Caco-2 (cell line): Measurements from ENCODE around the gene DCDC2B. TPM values are rescaled to one million over a fixed set of nuclear protein-coding genes. Genes with fewer than 3 reads are reported as not detected.

Experiments
- BruUV-seq: library from RNA; stranded (reverse); fragments of 400-500 nt; replicated peaks from 2 replicates; lab custom pipeline; 2021; lab: Mats Ljungman, UMichigan
- CTCF ChIA-PET: fragments of 300-600 bp; sonication (Branson Sonifier 250); formaldehyde crosslinking; loops from one replicate; lab custom pipeline; 2022; ENCODE audit warnings: antibody characterized with exemption; lab: Charles Lee
- POLR2A ChIA-PET: fragments of 300-600 bp; sonication (Branson Sonifier 250); formaldehyde crosslinking; loops from one replicate; lab custom pipeline; 2022; ENCODE audit warnings: antibody characterized with exemption; lab: Charles Lee
- DNase-seq, 2 experiments: peaks; one replicate each; pipeline versions ENCODE4 v3.0.0 to v3.0.0-alpha.2; 2020 to 2022
- H3K27me3 ChIP-seq: replicated peaks from 2 replicates; pipeline ENCODE4 v1.6.0; 2011; ENCODE audit warnings: low read length; ENCODE audit not compliant: control insufficient read depth, insufficient read depth
- H3K36me3 ChIP-seq: 2 replicates; pipeline ENCODE4 v1.5.1; 2011; ENCODE audit warnings: low read length; ENCODE audit not compliant: control insufficient read depth, insufficient read depth
- H3K4me1 ChIP-seq: fragments of 250-450 bp; sonication (Bioruptor Pico); 2 replicates; pipeline ENCODE4 v1.5.1; 2020; ENCODE audit warnings: mild to moderate bottlenecking
- H3K4me3 ChIP-seq: 2 replicates; pipeline ENCODE4 v1.5.1; 2011; ENCODE audit warnings: low read depth, mild to moderate bottlenecking, control low read depth, low read length
- H3K9me3 ChIP-seq: fragments of 250-450 bp; sonication (Bioruptor Pico); 2 replicates; pipeline ENCODE4 v1.5.1; 2020; ENCODE audit warnings: mild to moderate bottlenecking, moderate library complexity
- H3K27ac Mint-ChIP-seq: one replicate; pipeline ENCODE4 v1.8.0; 2022; ENCODE audit warnings: mixed read lengths; ENCODE audit not compliant: unreplicated experiment
- H3K27me3 Mint-ChIP-seq: one replicate; pipeline ENCODE4 v1.8.0; 2022; ENCODE audit warnings: mixed read lengths; ENCODE audit not compliant: insufficient read depth, unreplicated experiment
- H3K36me3 Mint-ChIP-seq: one replicate; pipeline ENCODE4 v1.8.0; 2022; ENCODE audit warnings: mild to moderate bottlenecking, mixed read lengths; ENCODE audit not compliant: insufficient read depth, unreplicated experiment
- H3K4me1 Mint-ChIP-seq: one replicate; pipeline ENCODE4 v1.8.0; 2022; ENCODE audit warnings: low read depth, mixed read lengths; ENCODE audit not compliant: unreplicated experiment
- H3K4me3 Mint-ChIP-seq: one replicate; pipeline ENCODE4 v1.8.0; 2022; ENCODE audit warnings: mild to moderate bottlenecking, moderate library complexity, mixed read lengths; ENCODE audit not compliant: unreplicated experiment
- H3K9me3 Mint-ChIP-seq: one replicate; pipeline ENCODE4 v1.8.0; 2022; ENCODE audit warnings: mixed read lengths; ENCODE audit not compliant: unreplicated experiment
- intact Hi-C: fragments of 100-400 bp; cut with micrococcal nuclease; formaldehyde crosslinking; loops from one replicate; pipeline ENCODE4 v1.10.0; 2022; ENCODE audit not compliant: unreplicated experiment
- total RNA-seq: library from RNA; stranded (reverse); gene quantifications from 2 replicates; pipeline ENCODE4 v1.2.3, GENCODE V29; 2022
- TF ChIP-seq, protein P1 (sequence below), 2 experiments: fragments of 200-600 bp in 1 of 2; IDR thresholded peaks; 1 replicate in 1 of 2; 2 replicates in 1 of 2; pipeline versions ENCODE4 v1.5.1 to v1.8.0; 2011 to 2022; ENCODE audit warnings: antibody characterized with exemption in 1 of 2, control low read depth in 1 of 2, inconsistent platforms in 1 of 2, low read depth in 1 of 2, low read length in 1 of 2, mild to moderate bottlenecking in 1 of 2, moderate library complexity in 1 of 2; ENCODE audit not compliant: insufficient read depth in 1 of 2, severe bottlenecking in 1 of 2, unreplicated experiment in 1 of 2

The DCDC2B gene
- total RNA-seq, 1 experiment from 2014 or later, result not detected

DNA sequence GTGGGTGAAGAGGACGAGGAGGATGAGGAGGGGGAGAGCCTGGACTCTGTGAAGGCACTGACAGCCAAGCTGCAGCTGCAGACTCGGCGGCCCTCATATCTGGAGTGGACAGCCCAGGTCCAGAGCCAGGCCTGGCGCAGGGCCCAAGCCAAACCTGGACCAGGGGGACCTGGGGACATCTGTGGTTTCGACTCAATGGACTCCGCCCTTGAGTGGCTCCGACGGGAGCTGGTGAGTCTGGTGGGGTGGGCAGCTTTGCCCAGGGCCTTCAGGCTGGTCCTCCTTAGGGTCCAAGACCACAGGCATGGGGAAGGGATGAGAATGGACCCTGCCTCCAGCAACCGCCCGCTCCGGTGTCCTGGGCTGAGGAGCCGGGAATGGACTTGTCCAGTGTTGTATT, 38.6 kb downstream of the DCDC2B start:
- ChIA-PET CTCF (no interaction called here), POLR2A (no interaction called here)
- H3K36me3 Mint-ChIP-seq, result no peaks in the 10 kb centered on the region
- H3K36me3 ChIP-seq, result no peaks in the 10 kb centered on the region
- no peaks in the 10 kb centered on the region for H3K4me1 Mint-ChIP-seq
- TF ChIP-seq, protein P1, sequence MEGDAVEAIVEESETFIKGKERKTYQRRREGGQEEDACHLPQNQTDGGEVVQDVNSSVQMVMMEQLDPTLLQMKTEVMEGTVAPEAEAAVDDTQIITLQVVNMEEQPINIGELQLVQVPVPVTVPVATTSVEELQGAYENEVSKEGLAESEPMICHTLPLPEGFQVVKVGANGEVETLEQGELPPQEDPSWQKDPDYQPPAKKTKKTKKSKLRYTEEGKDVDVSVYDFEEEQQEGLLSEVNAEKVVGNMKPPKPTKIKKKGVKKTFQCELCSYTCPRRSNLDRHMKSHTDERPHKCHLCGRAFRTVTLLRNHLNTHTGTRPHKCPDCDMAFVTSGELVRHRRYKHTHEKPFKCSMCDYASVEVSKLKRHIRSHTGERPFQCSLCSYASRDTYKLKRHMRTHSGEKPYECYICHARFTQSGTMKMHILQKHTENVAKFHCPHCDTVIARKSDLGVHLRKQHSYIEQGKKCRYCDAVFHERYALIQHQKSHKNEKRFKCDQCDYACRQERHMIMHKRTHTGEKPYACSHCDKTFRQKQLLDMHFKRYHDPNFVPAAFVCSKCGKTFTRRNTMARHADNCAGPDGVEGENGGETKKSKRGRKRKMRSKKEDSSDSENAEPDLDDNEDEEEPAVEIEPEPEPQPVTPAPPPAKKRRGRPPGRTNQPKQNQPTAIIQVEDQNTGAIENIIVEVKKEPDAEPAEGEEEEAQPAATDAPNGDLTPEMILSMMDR (IDR thresholded peaks at IDR 0.05; ENCODE audit: insufficient read depth in 1 of 2, low read depth in 1 of 2, low read length in 1 of 2, severe bottlenecking in 1 of 2, unreplicated experiment in 1 of 2), result no peak
- H3K27me3 ChIP-seq, result no peaks in the 10 kb centered on the region
- intact Hi-C loops, result no loop called here
- no peak overlapping the region for H3K4me3 Mint-ChIP-seq
- no TSS peak for BruUV-seq
- no peaks in the 10 kb centered on the region for H3K4me1 ChIP-seq
- H3K4me3 ChIP-seq, result no peak overlapping the region
- no peak overlapping the region for H3K27ac Mint-ChIP-seq
- no peak for DNase-seq
- H3K9me3 ChIP-seq, result no peaks in the 10 kb centered on the region
- no peaks in the 10 kb centered on the region for H3K9me3 Mint-ChIP-seq
- no peaks in the 10 kb centered on the region for H3K27me3 Mint-ChIP-seq

DNA sequence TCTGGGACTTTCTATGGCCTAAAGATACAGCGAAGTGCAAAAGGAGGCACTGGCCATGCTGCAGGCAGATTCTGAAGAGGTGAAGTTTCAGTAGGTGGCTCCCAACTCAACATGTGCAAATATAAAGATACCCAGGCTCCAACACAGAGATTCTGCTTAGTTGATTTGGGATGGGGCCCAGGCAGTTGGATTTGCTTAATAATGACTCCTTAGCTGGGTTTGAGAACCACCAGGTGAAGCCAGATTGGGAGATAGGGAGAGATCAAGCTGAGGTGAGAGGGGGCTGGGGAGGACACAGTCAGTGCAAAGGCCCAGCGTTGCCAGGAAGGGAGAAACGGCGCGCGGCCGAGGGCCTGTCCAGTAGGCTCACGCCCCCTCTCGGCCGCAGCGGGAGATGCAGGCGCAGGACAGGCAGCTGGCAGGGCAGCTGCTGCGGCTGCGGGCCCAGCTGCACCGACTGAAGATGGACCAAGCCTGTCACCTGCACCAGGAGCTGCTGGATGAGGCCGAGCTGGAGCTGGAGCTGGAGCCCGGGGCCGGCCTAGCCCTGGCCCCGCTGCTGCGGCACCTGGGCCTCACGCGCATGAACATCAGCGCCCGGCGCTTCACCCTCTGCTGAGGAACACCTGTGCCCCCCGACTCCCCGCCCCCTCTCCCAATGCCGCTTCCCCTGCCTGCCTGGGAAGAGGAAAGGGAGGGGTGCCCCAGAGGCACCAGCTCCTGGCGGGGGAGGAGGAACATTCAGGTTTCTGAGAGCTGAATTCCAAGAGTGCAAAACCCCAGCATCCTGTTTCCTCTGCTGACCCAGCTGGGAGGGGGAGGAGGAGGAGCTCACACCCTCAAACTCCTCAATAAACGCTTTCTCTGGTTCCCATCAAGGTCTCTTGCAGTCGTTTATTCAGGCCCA, 39.3 kb downstream of the DCDC2B start:
- Histone ChIP-seq H3K9me3 (no peaks in the 10 kb centered on the region), H3K36me3 (no peaks in the 10 kb centered on the region), H3K4me3 (no peak overlapping the region), H3K4me1 (no peaks in the 10 kb centered on the region), H3K27me3 (no peaks in the 10 kb centered on the region)
- Mint-ChIP-seq H3K4me3 (no peak overlapping the region), H3K27me3 (no peaks in the 10 kb centered on the region), H3K27ac (no peak overlapping the region), H3K36me3 (no peaks in the 10 kb centered on the region), H3K4me1 (no peaks in the 10 kb centered on the region), H3K9me3 (no peaks in the 10 kb centered on the region)
- TF ChIP-seq, protein P1 (IDR thresholded peaks at IDR 0.05; ENCODE audit: insufficient read depth in 1 of 2, low read depth in 1 of 2, low read length in 1 of 2, severe bottlenecking in 1 of 2, unreplicated experiment in 1 of 2), result peak; percentile 23 to 25
- POLR2A ChIA-PET, result interaction anchor here (0.6 kb wide), 1 partner anchor 9 kb away, joined by 3 read pairs; no protein-coding TSS in a partner anchor
- DNase-seq, result peak; percentile 47 to 48
- CTCF ChIA-PET, result no interaction called here
- intact Hi-C loops, result no loop called here
- BruUV-seq, result no TSS peak

DNA sequence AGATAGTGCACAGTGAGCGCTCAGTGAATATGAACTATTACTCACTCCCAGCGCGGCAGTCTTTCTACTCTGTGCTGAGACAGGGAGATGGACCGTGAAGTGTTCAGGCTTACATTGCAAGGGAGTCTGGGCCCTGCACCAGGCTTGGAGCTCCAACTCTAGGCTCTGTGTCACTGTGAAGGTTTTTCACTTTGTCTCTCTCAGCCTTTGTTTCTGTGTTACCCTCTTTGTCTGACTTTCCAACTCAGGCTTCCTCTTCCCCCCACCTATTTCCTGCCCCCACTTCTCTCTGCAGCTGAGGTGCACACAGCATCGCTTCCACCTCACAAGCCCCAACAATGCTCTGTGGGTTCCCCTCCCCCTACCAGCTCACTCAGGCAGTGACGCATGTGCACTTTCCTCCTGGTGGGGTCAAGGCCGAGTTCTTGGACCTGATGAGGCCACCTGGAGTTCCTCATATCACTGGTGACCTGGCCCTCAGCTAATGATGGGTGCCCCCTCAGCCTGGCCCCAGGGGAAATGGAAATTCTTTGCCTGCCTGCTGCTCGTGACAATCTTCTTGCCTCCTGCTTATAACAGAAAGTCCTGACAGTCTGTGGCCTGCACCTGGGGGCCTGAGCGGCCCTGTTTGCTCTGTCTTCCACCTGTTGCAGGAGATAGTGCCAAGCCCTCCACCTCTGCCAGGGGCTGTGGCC, 41.1 kb downstream of the DCDC2B start:
- ChIA-PET POLR2A (interaction anchor here (0.5 kb wide), 1 partner anchor 30 kb away, joined by 6 read pairs; no protein-coding TSS in a partner anchor), CTCF (no interaction called here)
- Histone ChIP-seq H3K4me1 (no peaks in the 10 kb centered on the region), H3K36me3 (no peaks in the 10 kb centered on the region), H3K27me3 (no peaks in the 10 kb centered on the region), H3K4me3 (no peak overlapping the region), H3K9me3 (no peaks in the 10 kb centered on the region)
- intact Hi-C loops, result no loop called here
- Mint-ChIP-seq H3K36me3 (no peaks in the 10 kb centered on the region), H3K4me3 (no peak overlapping the region), H3K27me3 (no peaks in the 10 kb centered on the region), H3K27ac (no peak overlapping the region), H3K9me3 (no peaks in the 10 kb centered on the region), H3K4me1 (no peaks in the 10 kb centered on the region)
- no peak for DNase-seq
- BruUV-seq, result no TSS peak
- TF ChIP-seq, protein P1 (IDR thresholded peaks at IDR 0.05; ENCODE audit: insufficient read depth in 1 of 2, low read depth in 1 of 2, low read length in 1 of 2, severe bottlenecking in 1 of 2, unreplicated experiment in 1 of 2), result no peak
